HCT116 (cell line): ENCODE results near the gene AFF1.

Experiments
- CEBPB ChIP-seq: IDR thresholded peaks from 2 replicates; pipeline ENCODE4 v1.6.1; 2012; ENCODE audit warnings: low read depth
- POLR2A ChIP-seq: IDR thresholded peaks from 2 replicates; pipeline ENCODE4 v1.7.0; 2011; ENCODE audit warnings: borderline replicate concordance; ENCODE audit not compliant: insufficient read depth, insufficient read length; ENCODE audit errors: extremely low read depth
- RAD21 ChIP-seq: IDR thresholded peaks from 2 replicates; pipeline ENCODE4 v1.6.1; 2012; ENCODE audit warnings: low read depth, mild to moderate bottlenecking
- SP1 ChIP-seq: IDR thresholded peaks from 2 replicates; pipeline ENCODE4 v1.6.1; 2012; ENCODE audit warnings: low read depth
- YY1 ChIP-seq: IDR thresholded peaks from 2 replicates; pipeline ENCODE4 v1.6.1; 2011; ENCODE audit warnings: low read length, low read depth, moderate library complexity, mild to moderate bottlenecking; ENCODE audit not compliant: insufficient replicate concordance; ENCODE audit errors: extremely low read depth
- ZNF274 ChIP-seq: fragments of 200-500 bp; sonication (Bioruptor generic); IDR thresholded peaks from 2 replicates; pipeline ENCODE4 v1.6.1; 2014; ENCODE audit warnings: mild to moderate bottlenecking, low read depth, low read length, inconsistent platforms
- TF ChIP-seq, protein P1 (sequence below), 3 experiments: fragments of 200-600 bp in 1 of 3; sonication (generic) in 1 of 3; IDR thresholded peaks in 2 of 3; conservative IDR thresholded peaks in 1 of 3; 2 replicates each; pipeline ENCODE4 v1.5.1; 2012 to 2017; ENCODE audit warnings: low read depth in 2 of 3, low read length in 2 of 3, antibody characterized with exemption in 1 of 3, borderline replicate concordance in 1 of 3, control low read depth in 1 of 3, mild to moderate bottlenecking in 1 of 3, mixed read lengths in 1 of 3, mixed run types in 1 of 3, moderate library complexity in 1 of 3; ENCODE audit not compliant: insufficient read depth in 1 of 3

DNA sequence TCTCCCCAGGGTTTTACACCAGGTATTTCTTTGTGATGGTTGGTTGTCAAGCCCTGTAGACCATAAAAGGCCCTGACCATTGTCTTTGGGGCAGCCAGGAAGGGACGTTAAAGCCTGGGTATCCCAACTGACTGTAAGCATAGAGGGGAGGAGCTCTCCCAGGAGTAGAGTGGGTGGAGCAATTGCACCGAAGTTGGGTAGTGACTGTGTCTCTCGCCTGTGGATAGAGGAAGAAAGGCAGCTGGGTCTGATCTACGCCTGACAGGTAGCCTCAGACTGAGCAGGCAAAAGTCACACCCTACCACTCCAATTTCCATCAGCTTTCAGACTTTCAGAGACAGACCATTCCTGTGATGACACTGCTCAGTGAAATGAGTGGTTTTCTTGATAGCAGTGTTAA is 162.3 kb downstream of the AFF1 start:
- TF ChIP-seq, protein P1, sequence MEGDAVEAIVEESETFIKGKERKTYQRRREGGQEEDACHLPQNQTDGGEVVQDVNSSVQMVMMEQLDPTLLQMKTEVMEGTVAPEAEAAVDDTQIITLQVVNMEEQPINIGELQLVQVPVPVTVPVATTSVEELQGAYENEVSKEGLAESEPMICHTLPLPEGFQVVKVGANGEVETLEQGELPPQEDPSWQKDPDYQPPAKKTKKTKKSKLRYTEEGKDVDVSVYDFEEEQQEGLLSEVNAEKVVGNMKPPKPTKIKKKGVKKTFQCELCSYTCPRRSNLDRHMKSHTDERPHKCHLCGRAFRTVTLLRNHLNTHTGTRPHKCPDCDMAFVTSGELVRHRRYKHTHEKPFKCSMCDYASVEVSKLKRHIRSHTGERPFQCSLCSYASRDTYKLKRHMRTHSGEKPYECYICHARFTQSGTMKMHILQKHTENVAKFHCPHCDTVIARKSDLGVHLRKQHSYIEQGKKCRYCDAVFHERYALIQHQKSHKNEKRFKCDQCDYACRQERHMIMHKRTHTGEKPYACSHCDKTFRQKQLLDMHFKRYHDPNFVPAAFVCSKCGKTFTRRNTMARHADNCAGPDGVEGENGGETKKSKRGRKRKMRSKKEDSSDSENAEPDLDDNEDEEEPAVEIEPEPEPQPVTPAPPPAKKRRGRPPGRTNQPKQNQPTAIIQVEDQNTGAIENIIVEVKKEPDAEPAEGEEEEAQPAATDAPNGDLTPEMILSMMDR (IDR thresholded peaks at IDR 0.05 in 2 of 3, conservative IDR thresholded peaks at IDR 0.05 in 1 of 3; ENCODE audit: borderline replicate concordance in 1 of 3, insufficient read depth in 1 of 3, low read depth in 2 of 3, low read length in 2 of 3): no peak
- TF ChIP-seq RAD21 (no peak), YY1 (no peak), POLR2A (no peak), SP1 (no peak), ZNF274 (no peak), CEBPB (no peak)
